SH-SY5Y (cell line): ENCODE measurements around the gene DCDC2.

Experiments
- GATA2 ChIP-seq: IDR thresholded peaks from 2 replicates; pipeline ENCODE4 v1.6.1; 2011; ENCODE audit warnings: mild to moderate bottlenecking, low read depth, low read length
- GATA3 ChIP-seq: IDR thresholded peaks from 2 replicates; pipeline ENCODE4 v1.6.1; 2011; ENCODE audit warnings: low read depth, mild to moderate bottlenecking, low read length, moderate library complexity

The DCDC2 gene

DNA sequence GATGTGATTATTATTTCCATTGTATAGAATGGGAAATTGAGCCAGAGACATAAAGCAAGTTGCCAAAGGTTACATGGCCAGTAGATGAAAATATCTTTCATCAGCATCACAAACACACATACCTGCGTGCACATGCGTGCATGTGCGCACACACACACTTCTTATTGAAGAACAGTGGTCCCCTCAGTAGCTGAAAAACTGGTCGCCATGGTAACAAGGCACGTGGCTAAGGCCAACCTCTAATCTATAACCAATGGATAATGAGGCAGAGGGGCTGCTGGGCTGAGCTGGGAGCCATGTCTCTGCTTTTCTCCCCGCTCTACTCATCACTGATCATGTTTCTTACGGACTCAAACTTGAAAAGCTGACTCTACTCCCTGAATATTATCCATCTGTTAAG is 171.5 kb downstream of the DCDC2 start:
- TF ChIP-seq GATA2 (no peak), GATA3 (no peak)

GRCh38 chr6:24183584-24183983 is 174.3 kb downstream of the DCDC2 start:
- TF ChIP-seq GATA3 = no peak
- no peak for TF ChIP-seq GATA2

GRCh38 chr6:24157886-24158285 is 200.0 kb downstream of the DCDC2 start:
- TF ChIP-seq GATA3 = no peak
- TF ChIP-seq GATA2 = no peak

- no peak for TF ChIP-seq GATA2
- no peak for TF ChIP-seq GATA3
These were observed 203.7 kb downstream of the DCDC2 start for GRCh38 chr6:24154121-24154520.

DNA sequence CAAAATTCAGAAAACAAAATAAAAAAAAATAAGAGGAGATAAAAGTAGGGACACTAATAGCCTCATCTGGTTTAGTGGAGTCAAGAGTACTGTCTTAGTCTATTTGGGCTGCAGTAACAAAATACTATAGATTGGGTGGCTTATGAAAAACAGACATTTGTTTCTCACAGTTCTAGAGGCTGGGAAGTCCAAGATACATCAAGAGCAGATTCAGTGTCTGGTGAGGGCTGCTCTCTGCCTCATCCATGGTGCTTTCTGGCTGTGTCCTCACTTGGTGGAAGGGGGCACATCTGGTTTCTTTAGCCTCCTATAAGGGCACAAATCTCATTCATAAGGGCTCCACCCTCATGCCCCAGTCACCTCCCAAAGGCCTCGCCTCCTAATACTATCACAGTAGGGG is 205.8 kb downstream of the DCDC2 start:
- TF ChIP-seq GATA2 (no peak), GATA3 (no peak)

GRCh38 chr6:24149836-24150235 is 208.0 kb downstream of the DCDC2 start:
- TF ChIP-seq GATA3 (no peak), GATA2 (no peak)

DNA sequence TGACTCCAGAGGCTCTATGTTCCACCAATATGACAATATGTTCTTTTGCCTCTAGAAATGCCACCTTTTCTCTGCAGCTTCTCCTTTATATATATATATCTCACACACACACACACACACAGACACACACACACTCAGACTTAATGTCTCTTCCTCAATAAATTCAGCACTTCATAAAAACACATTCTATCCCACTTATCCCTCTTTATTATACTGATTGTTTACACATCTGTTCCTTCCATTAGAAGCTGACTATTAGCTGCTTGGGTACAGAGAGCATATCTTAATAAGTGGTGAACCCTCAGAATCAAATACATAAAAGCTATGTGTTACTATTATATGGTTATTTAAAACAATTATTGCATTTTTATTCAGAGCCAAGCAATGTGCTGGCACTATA is 208.6 kb downstream of the DCDC2 start:
- no peak for TF ChIP-seq GATA2
- no peak for TF ChIP-seq GATA3

DNA sequence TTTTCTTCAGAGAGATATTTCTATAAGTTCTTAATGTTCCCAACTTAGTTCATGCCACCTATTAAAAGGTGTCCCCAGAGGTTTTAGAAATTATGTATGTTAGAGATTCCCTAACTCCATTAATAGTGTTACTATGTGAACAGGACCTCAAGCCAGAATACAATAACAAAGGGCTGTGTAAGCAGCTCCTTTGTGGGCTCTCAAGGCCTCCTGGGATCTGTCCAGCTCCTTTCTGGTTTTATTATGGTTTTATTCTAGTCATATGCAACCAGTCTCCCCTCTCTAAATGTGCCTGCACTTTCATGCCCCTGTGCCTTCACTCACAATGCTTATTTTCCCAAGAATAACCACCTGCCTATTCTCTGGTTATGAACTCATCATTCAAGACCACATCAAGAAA is 209.2 kb downstream of the DCDC2 start:
- TF ChIP-seq GATA2 = no peak
- no peak for TF ChIP-seq GATA3

GRCh38 chr6:24148154-24148570 is 209.7 kb downstream of the DCDC2 start:
- no peak for TF ChIP-seq GATA3
- no peak for TF ChIP-seq GATA2

GRCh38 chr6:24147511-24148153 is 210.2 kb downstream of the DCDC2 start:
- TF ChIP-seq GATA3 = no peak
- TF ChIP-seq GATA2 = no peak

- no peak for TF ChIP-seq GATA3
- no peak for TF ChIP-seq GATA2
These were observed 211.0 kb downstream of the DCDC2 start for GRCh38 chr6:24146871-24147270.

- no peak for TF ChIP-seq GATA2
- no peak for TF ChIP-seq GATA3
These were observed 212.1 kb downstream of the DCDC2 start for GRCh38 chr6:24145690-24146131.

DNA sequence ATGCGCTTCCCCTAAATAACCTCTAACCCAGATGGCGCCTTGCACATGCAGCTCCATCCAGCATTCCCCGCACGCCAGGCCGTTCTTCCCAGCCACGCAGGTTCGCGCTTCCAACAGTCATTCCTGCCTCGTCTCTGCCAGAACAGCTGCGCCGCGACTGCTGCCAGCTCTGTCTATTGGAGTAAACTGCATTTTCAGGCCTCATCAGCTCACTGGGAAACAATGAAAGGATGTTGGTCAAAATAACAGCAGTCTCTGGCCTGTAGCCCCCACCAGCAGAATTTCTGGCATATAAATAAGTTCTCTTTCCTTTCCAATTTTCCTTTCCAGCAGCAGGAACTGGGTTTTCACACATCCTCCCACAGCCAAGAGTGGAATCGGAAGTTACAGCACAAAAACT is 217.3 kb downstream of the DCDC2 start:
- TF ChIP-seq GATA3 (no peak), GATA2 (no peak)

- TF ChIP-seq GATA3 = no peak
- TF ChIP-seq GATA2 = no peak
These were observed 218.2 kb downstream of the DCDC2 start for GRCh38 chr6:24139639-24140038.

DNA sequence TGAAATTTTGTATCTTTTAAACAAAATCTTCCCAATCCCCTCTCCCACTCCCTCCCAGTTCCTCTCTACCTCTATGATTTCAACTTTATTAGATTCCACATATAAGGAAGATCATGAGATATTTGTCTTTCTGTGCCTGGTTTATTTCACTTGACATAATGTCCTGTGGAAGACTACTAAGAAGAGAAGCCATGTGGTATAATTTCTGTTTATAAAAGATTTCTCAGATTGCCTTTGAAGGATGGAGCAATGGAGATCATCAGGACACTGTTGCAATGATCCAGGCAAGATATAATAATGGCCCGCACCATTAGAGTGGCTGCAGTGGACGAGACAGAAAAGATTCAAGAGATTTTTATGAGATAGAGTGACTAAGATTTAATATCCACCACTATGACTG is 218.8 kb downstream of the DCDC2 start:
- peak; percentile 47; the same call in 1 of the 2 replicates for TF ChIP-seq GATA2
- TF ChIP-seq GATA3 = peak; percentile 73

GRCh38 chr6:24131751-24132150 is 226.1 kb downstream of the DCDC2 start:
- no peak for TF ChIP-seq GATA2
- no peak for TF ChIP-seq GATA3

- TF ChIP-seq GATA2 (no peak), GATA3 (no peak; the same call in 1 of the 2 replicates)
These were observed 230.5 kb downstream of the DCDC2 start for GRCh38 chr6:24127316-24127715.

GRCh38 chr6:24126586-24127192 is 231.2 kb downstream of the DCDC2 start:
- TF ChIP-seq GATA2 = no peak
- no peak for TF ChIP-seq GATA3
